ENCODE measurements around the gene NOB1.

The NOB1 gene

GRCh38 chr16:69701452-69701851, 53.3 kb downstream of the NOB1 start:
- no peak for TF ChIP-seq CTCF (conservative IDR thresholded peaks at IDR 0.05; ENCODE audit: low read depth, low read length)
- no peak overlapping the region for H3K4me3 ChIP-seq (ENCODE audit: low read length)
- DNase-seq (ENCODE audit: low read depth): no peak

- H3K4me3 ChIP-seq (ENCODE audit: low read length): no peak overlapping the region
- DNase-seq (ENCODE audit: low read depth): no peak
- no peak for TF ChIP-seq CTCF (conservative IDR thresholded peaks at IDR 0.05; ENCODE audit: low read depth, low read length)
Observed at GRCh38 chr16:69699915-69700314, 54.8 kb downstream of the NOB1 start.

GRCh38 chr16:69698404-69698803, 56.3 kb downstream of the NOB1 start:
- no peak for DNase-seq (ENCODE audit: low read depth)
- no peak overlapping the region for H3K4me3 ChIP-seq (ENCODE audit: low read length)
- no peak for TF ChIP-seq CTCF (conservative IDR thresholded peaks at IDR 0.05; ENCODE audit: low read depth, low read length)

- no peak for TF ChIP-seq CTCF (conservative IDR thresholded peaks at IDR 0.05; ENCODE audit: low read depth, low read length)
- no peak overlapping the region for H3K4me3 ChIP-seq (ENCODE audit: low read length)
- no peak for DNase-seq (ENCODE audit: low read depth)
Observed at GRCh38 chr16:69693916-69694315, 60.8 kb downstream of the NOB1 start.

- no peak for TF ChIP-seq CTCF (conservative IDR thresholded peaks at IDR 0.05; ENCODE audit: low read depth, low read length)
- no peak for DNase-seq (ENCODE audit: low read depth)
- H3K4me3 ChIP-seq (ENCODE audit: low read length): no peak overlapping the region
Observed at GRCh38 chr16:69691980-69692911, 62.5 kb downstream of the NOB1 start.
